ENCODE measurements around the gene LRMDA. TPM values are rescaled to one million over a fixed set of nuclear protein-coding genes. Genes with fewer than 3 reads are reported as not detected.

The LRMDA gene
- total RNA-seq, 3 donors from 2014 or later = 9.4 to 14.9 (median 10.3) TPM

- Histone ChIP-seq H3K4me1 (ENCODE audit: low read depth) (no peaks in the 10 kb centered on the region), H3K36me3 (ENCODE audit: low read depth) (no peaks in the 10 kb centered on the region), H3K4me3 (no peak overlapping the region), H3K9me3 (no peaks in the 10 kb centered on the region)
- intact Hi-C loops (cut with DNase I, micrococcal nuclease) = no loop called here
- no peak for TF ChIP-seq CTCF (IDR thresholded peaks at IDR 0.05)
- DNase-seq (no peak), ATAC-seq (no peak)
Measured at GRCh38 chr10:75995041-75995430, 563.6 kb downstream of the LRMDA start.

GRCh38 chr10:75995720-75996119, 564.3 kb downstream of the LRMDA start:
- H3K4me1 ChIP-seq (ENCODE audit: low read depth) = no peaks in the 10 kb centered on the region

GRCh38 chr10:75999001-75999400, 567.6 kb downstream of the LRMDA start:
- intact Hi-C loops (cut with DNase I, micrococcal nuclease) = no loop called here
- no peak for ATAC-seq
- Histone ChIP-seq H3K4me3 (no peak overlapping the region), H3K4me1 (ENCODE audit: low read depth) (no peaks in the 10 kb centered on the region), H3K9me3 (no peaks in the 10 kb centered on the region), H3K36me3 (ENCODE audit: low read depth) (no peaks in the 10 kb centered on the region)
- DNase-seq = no peak
- TF ChIP-seq CTCF (IDR thresholded peaks at IDR 0.05) = no peak

More at GRCh38 chr10:75995720-75996119, 564.3 kb downstream of the LRMDA start:
- H3K9me3 ChIP-seq = no peaks in the 10 kb centered on the region
- intact Hi-C loops (cut with DNase I, micrococcal nuclease) = no loop called here
- DNase-seq (no peak), ATAC-seq (no peak)
- H3K36me3 ChIP-seq (ENCODE audit: low read depth) = no peaks in the 10 kb centered on the region
- H3K4me3 ChIP-seq = no peak overlapping the region
- no peak for TF ChIP-seq CTCF (IDR thresholded peaks at IDR 0.05)

- H3K4me3 ChIP-seq = no peak overlapping the region
- ATAC-seq (no peak), DNase-seq (no peak)
- H3K36me3 ChIP-seq (ENCODE audit: low read depth) = no peaks in the 10 kb centered on the region
- TF ChIP-seq CTCF (IDR thresholded peaks at IDR 0.05) = no peak
- intact Hi-C loops (cut with DNase I, micrococcal nuclease) = no loop called here
- H3K4me1 ChIP-seq (ENCODE audit: low read depth) = no peaks in the 10 kb centered on the region
- no peaks in the 10 kb centered on the region for H3K9me3 ChIP-seq
Measured at GRCh38 chr10:75999515-76000209, 568.2 kb downstream of the LRMDA start.

- ATAC-seq (no peak), DNase-seq (no peak)
- H3K4me3 ChIP-seq = no peak overlapping the region
- H3K36me3 ChIP-seq (ENCODE audit: low read depth) = no peaks in the 10 kb centered on the region
- no peaks in the 10 kb centered on the region for H3K9me3 ChIP-seq
- intact Hi-C loops (cut with DNase I, micrococcal nuclease) = no loop called here
- H3K4me1 ChIP-seq (ENCODE audit: low read depth) = no peaks in the 10 kb centered on the region
- no peak for TF ChIP-seq CTCF (IDR thresholded peaks at IDR 0.05)
Measured at GRCh38 chr10:76000550-76000949, 569.1 kb downstream of the LRMDA start.

GRCh38 chr10:76001019-76001418, 569.6 kb downstream of the LRMDA start:
- Histone ChIP-seq H3K4me1 (ENCODE audit: low read depth) (no peaks in the 10 kb centered on the region), H3K9me3 (no peaks in the 10 kb centered on the region), H3K36me3 (ENCODE audit: low read depth) (no peaks in the 10 kb centered on the region), H3K4me3 (no peak overlapping the region)
- intact Hi-C loops (cut with DNase I, micrococcal nuclease) = no loop called here
- no peak for TF ChIP-seq CTCF (IDR thresholded peaks at IDR 0.05)
- no peak for ATAC-seq
- no peak for DNase-seq

Data from mucosa of descending colon (tissue), 3 donors.